HFF-Myc (cell line): Measurements from ENCODE around the gene ITIH4.

Experiments used
- DNase-seq: peaks from one replicate; pipeline ENCODE4 v3.0.0-alpha.2; 2011; ENCODE audit warnings: low read depth; ENCODE audit errors: extremely low read depth
- H3K4me3 ChIP-seq: replicated peaks from 2 replicates; pipeline ENCODE4 v1.5.1; 2011; ENCODE audit warnings: low read depth, mild to moderate bottlenecking, control low read depth, low read length
- CTCF ChIP-seq: IDR thresholded peaks from 2 replicates; pipeline ENCODE4 v1.5.1; 2012; ENCODE audit warnings: mild to moderate bottlenecking, low read depth, low read length, control low read depth; ENCODE audit errors: missing control alignments

Gene ITIH4

GRCh38 chr3:52792961-52793695 lies 37.3 kb downstream of the ITIH4 start:
- no peak for TF ChIP-seq CTCF
- no peak for DNase-seq
- no peak overlapping the region for H3K4me3 ChIP-seq

GRCh38 chr3:52792413-52792812 lies 38.1 kb downstream of the ITIH4 start:
- DNase-seq: no peak
- TF ChIP-seq CTCF: peak; percentile 28
- no peak overlapping the region for H3K4me3 ChIP-seq

GRCh38 chr3:52791928-52792327 lies 38.5 kb downstream of the ITIH4 start:
- no peak for DNase-seq
- H3K4me3 ChIP-seq: no peak overlapping the region
- TF ChIP-seq CTCF: no peak

- no peak for TF ChIP-seq CTCF
- no peak for DNase-seq
- H3K4me3 ChIP-seq: no peak overlapping the region
Measured at GRCh38 chr3:52791366-52791765, 39.1 kb downstream of the ITIH4 start.

- TF ChIP-seq CTCF: no peak
- H3K4me3 ChIP-seq: no peak overlapping the region
- DNase-seq: no peak
Measured at GRCh38 chr3:52790741-52791140, 39.7 kb downstream of the ITIH4 start.

- H3K4me3 ChIP-seq: no peak overlapping the region
- no peak for DNase-seq
- TF ChIP-seq CTCF: no peak
Measured at GRCh38 chr3:52790337-52790736, 40.1 kb downstream of the ITIH4 start.

- no peak overlapping the region for H3K4me3 ChIP-seq
- no peak for DNase-seq
- TF ChIP-seq CTCF: no peak
Measured at GRCh38 chr3:52789746-52790040, 40.8 kb downstream of the ITIH4 start.
